ENCODE results near the gene KCNQ1.

KCNQ1 gene

GRCh38 chr11:2672553-2673249 is 227.9 kb downstream of the KCNQ1 start:
- Histone ChIP-seq H3K36me3 (ENCODE audit: insufficient read depth, low read length) (0 out of 2 replicates have a peak, but pooled peaks cover 7% of the 10 kb centered on the region), H3K27me3 (ENCODE audit: insufficient read depth, low read length) (no peaks in the 10 kb centered on the region)

GRCh38 chr11:2673250-2673610 is 228.4 kb downstream of the KCNQ1 start:
- H3K4me1 ChIP-seq (ENCODE audit: control insufficient read depth, insufficient read depth, low read length, unreplicated experiment), result no peaks in the 10 kb centered on the region
- H3K36me3 ChIP-seq (ENCODE audit: insufficient read depth, low read length), result 0 out of 2 replicates have a peak, but pooled peaks cover 7% of the 10 kb centered on the region
- no peak overlapping the region for H3K27ac ChIP-seq (ENCODE audit: low read depth, low read length)
- H2AFZ ChIP-seq (ENCODE audit: low read length, unreplicated experiment), result no peak overlapping the region
- H3K4me3 ChIP-seq (ENCODE audit: low read depth, low read length), result no peak overlapping the region
- H3K79me2 ChIP-seq (ENCODE audit: control insufficient read depth, insufficient read depth, low read length, unreplicated experiment), result peaks cover 27% of the 10 kb centered on the region
- H3K27me3 ChIP-seq (ENCODE audit: insufficient read depth, low read length), result no peaks in the 10 kb centered on the region

More at GRCh38 chr11:2672553-2673249, 227.9 kb downstream of the KCNQ1 start:
- Histone ChIP-seq H3K79me2 (ENCODE audit: control insufficient read depth, insufficient read depth, low read length, unreplicated experiment) (peaks cover 25% of the 10 kb centered on the region), H3K4me3 (ENCODE audit: low read depth, low read length) (no peak overlapping the region), H3K27ac (ENCODE audit: low read depth, low read length) (no peak overlapping the region), H2AFZ (ENCODE audit: low read length, unreplicated experiment) (no peak overlapping the region), H3K4me1 (ENCODE audit: control insufficient read depth, insufficient read depth, low read length, unreplicated experiment) (no peaks in the 10 kb centered on the region)

- Histone ChIP-seq H3K27me3 (ENCODE audit: insufficient read depth, low read length) (no peaks in the 10 kb centered on the region), H2AFZ (ENCODE audit: low read length, unreplicated experiment) (no peak overlapping the region), H3K27ac (ENCODE audit: low read depth, low read length) (no peak overlapping the region), H3K36me3 (ENCODE audit: insufficient read depth, low read length) (no peaks in the 10 kb centered on the region), H3K4me1 (ENCODE audit: control insufficient read depth, insufficient read depth, low read length, unreplicated experiment) (no peaks in the 10 kb centered on the region), H3K4me3 (ENCODE audit: low read depth, low read length) (no peak overlapping the region), H3K79me2 (ENCODE audit: control insufficient read depth, insufficient read depth, low read length, unreplicated experiment) (peaks cover 27% of the 10 kb centered on the region)
Observed at GRCh38 chr11:2673871-2674471, 229.2 kb downstream of the KCNQ1 start.

- Histone ChIP-seq H3K4me1 (ENCODE audit: control insufficient read depth, insufficient read depth, low read length, unreplicated experiment) (no peaks in the 10 kb centered on the region), H3K27me3 (ENCODE audit: insufficient read depth, low read length) (no peaks in the 10 kb centered on the region), H3K4me3 (ENCODE audit: low read depth, low read length) (no peak overlapping the region), H3K79me2 (ENCODE audit: control insufficient read depth, insufficient read depth, low read length, unreplicated experiment) (peaks cover 32% of the 10 kb centered on the region), H3K36me3 (ENCODE audit: insufficient read depth, low read length) (no peaks in the 10 kb centered on the region), H2AFZ (ENCODE audit: low read length, unreplicated experiment) (no peak overlapping the region), H3K27ac (ENCODE audit: low read depth, low read length) (no peak overlapping the region)
Observed at GRCh38 chr11:2674658-2675131, 229.9 kb downstream of the KCNQ1 start.

- no peaks in the 10 kb centered on the region for H3K4me1 ChIP-seq (ENCODE audit: control insufficient read depth, insufficient read depth, low read length, unreplicated experiment)
- no peaks in the 10 kb centered on the region for H3K36me3 ChIP-seq (ENCODE audit: insufficient read depth, low read length)
- H3K27me3 ChIP-seq (ENCODE audit: insufficient read depth, low read length), result no peaks in the 10 kb centered on the region
- H3K4me3 ChIP-seq (ENCODE audit: low read depth, low read length), result no peak overlapping the region
- no peak overlapping the region for H3K27ac ChIP-seq (ENCODE audit: low read depth, low read length)
- peaks cover 32% of the 10 kb centered on the region for H3K79me2 ChIP-seq (ENCODE audit: control insufficient read depth, insufficient read depth, low read length, unreplicated experiment)
- H2AFZ ChIP-seq (ENCODE audit: low read length, unreplicated experiment), result no peak overlapping the region
Observed at GRCh38 chr11:2675540-2675939, 230.7 kb downstream of the KCNQ1 start.

GRCh38 chr11:2677127-2677526 is 232.3 kb downstream of the KCNQ1 start:
- Histone ChIP-seq H3K27ac (ENCODE audit: low read depth, low read length) (no peak overlapping the region), H3K79me2 (ENCODE audit: control insufficient read depth, insufficient read depth, low read length, unreplicated experiment) (peaks cover 35% of the 10 kb centered on the region)

GRCh38 chr11:2678396-2678795 is 233.6 kb downstream of the KCNQ1 start:
- Histone ChIP-seq H3K27me3 (ENCODE audit: insufficient read depth, low read length) (no peaks in the 10 kb centered on the region), H3K4me3 (ENCODE audit: low read depth, low read length) (no peak overlapping the region), H3K27ac (ENCODE audit: low read depth, low read length) (no peak overlapping the region), H3K4me1 (ENCODE audit: control insufficient read depth, insufficient read depth, low read length, unreplicated experiment) (no peaks in the 10 kb centered on the region), H3K79me2 (ENCODE audit: control insufficient read depth, insufficient read depth, low read length, unreplicated experiment) (peaks cover 38% of the 10 kb centered on the region), H2AFZ (ENCODE audit: low read length, unreplicated experiment) (no peak overlapping the region), H3K36me3 (ENCODE audit: insufficient read depth, low read length) (no peaks in the 10 kb centered on the region)

More at GRCh38 chr11:2677127-2677526, 232.3 kb downstream of the KCNQ1 start:
- H3K27me3 ChIP-seq (ENCODE audit: insufficient read depth, low read length), result no peaks in the 10 kb centered on the region
- no peak overlapping the region for H2AFZ ChIP-seq (ENCODE audit: low read length, unreplicated experiment)
- no peaks in the 10 kb centered on the region for H3K4me1 ChIP-seq (ENCODE audit: control insufficient read depth, insufficient read depth, low read length, unreplicated experiment)
- H3K4me3 ChIP-seq (ENCODE audit: low read depth, low read length), result no peak overlapping the region
- no peaks in the 10 kb centered on the region for H3K36me3 ChIP-seq (ENCODE audit: insufficient read depth, low read length)

GRCh38 chr11:2679011-2679676 is 234.3 kb downstream of the KCNQ1 start:
- peaks cover 39% of the 10 kb centered on the region for H3K79me2 ChIP-seq (ENCODE audit: control insufficient read depth, insufficient read depth, low read length, unreplicated experiment)
- H2AFZ ChIP-seq (ENCODE audit: low read length, unreplicated experiment), result no peak overlapping the region
- no peak overlapping the region for H3K4me3 ChIP-seq (ENCODE audit: low read depth, low read length)
- H3K4me1 ChIP-seq (ENCODE audit: control insufficient read depth, insufficient read depth, low read length, unreplicated experiment), result no peaks in the 10 kb centered on the region
- no peaks in the 10 kb centered on the region for H3K36me3 ChIP-seq (ENCODE audit: insufficient read depth, low read length)
- H3K27ac ChIP-seq (ENCODE audit: low read depth, low read length), result no peak overlapping the region
- H3K27me3 ChIP-seq (ENCODE audit: insufficient read depth, low read length), result no peaks in the 10 kb centered on the region

- Histone ChIP-seq H3K4me1 (ENCODE audit: control insufficient read depth, insufficient read depth, low read length, unreplicated experiment) (no peaks in the 10 kb centered on the region), H3K79me2 (ENCODE audit: control insufficient read depth, insufficient read depth, low read length, unreplicated experiment) (peaks cover 45% of the 10 kb centered on the region), H2AFZ (ENCODE audit: low read length, unreplicated experiment) (no peak overlapping the region)
Observed at GRCh38 chr11:2681408-2682145, 236.8 kb downstream of the KCNQ1 start.

GRCh38 chr11:2683806-2684205 is 239.0 kb downstream of the KCNQ1 start:
- H3K4me1 ChIP-seq (ENCODE audit: control insufficient read depth, insufficient read depth, low read length, unreplicated experiment), result no peaks in the 10 kb centered on the region
- peaks cover 47% of the 10 kb centered on the region for H3K79me2 ChIP-seq (ENCODE audit: control insufficient read depth, insufficient read depth, low read length, unreplicated experiment)
- H3K27ac ChIP-seq (ENCODE audit: low read depth, low read length), result no peak overlapping the region
- H3K4me3 ChIP-seq (ENCODE audit: low read depth, low read length), result no peak overlapping the region
- no peaks in the 10 kb centered on the region for H3K27me3 ChIP-seq (ENCODE audit: insufficient read depth, low read length)
- H2AFZ ChIP-seq (ENCODE audit: low read length, unreplicated experiment), result no peak overlapping the region
- no peaks in the 10 kb centered on the region for H3K36me3 ChIP-seq (ENCODE audit: insufficient read depth, low read length)

More at GRCh38 chr11:2681408-2682145, 236.8 kb downstream of the KCNQ1 start:
- Histone ChIP-seq H3K27me3 (ENCODE audit: insufficient read depth, low read length) (no peaks in the 10 kb centered on the region), H3K4me3 (ENCODE audit: low read depth, low read length) (no peak overlapping the region), H3K27ac (ENCODE audit: low read depth, low read length) (no peak overlapping the region), H3K36me3 (ENCODE audit: insufficient read depth, low read length) (no peaks in the 10 kb centered on the region)

All from ACC112 (cell line).